ENCODE data around the gene PUS3.

GRCh38 chr11:125918140-125918840 is 15.3 kb upstream of the PUS3 start:
- TF ChIP-seq, protein P1, sequence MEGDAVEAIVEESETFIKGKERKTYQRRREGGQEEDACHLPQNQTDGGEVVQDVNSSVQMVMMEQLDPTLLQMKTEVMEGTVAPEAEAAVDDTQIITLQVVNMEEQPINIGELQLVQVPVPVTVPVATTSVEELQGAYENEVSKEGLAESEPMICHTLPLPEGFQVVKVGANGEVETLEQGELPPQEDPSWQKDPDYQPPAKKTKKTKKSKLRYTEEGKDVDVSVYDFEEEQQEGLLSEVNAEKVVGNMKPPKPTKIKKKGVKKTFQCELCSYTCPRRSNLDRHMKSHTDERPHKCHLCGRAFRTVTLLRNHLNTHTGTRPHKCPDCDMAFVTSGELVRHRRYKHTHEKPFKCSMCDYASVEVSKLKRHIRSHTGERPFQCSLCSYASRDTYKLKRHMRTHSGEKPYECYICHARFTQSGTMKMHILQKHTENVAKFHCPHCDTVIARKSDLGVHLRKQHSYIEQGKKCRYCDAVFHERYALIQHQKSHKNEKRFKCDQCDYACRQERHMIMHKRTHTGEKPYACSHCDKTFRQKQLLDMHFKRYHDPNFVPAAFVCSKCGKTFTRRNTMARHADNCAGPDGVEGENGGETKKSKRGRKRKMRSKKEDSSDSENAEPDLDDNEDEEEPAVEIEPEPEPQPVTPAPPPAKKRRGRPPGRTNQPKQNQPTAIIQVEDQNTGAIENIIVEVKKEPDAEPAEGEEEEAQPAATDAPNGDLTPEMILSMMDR (IDR thresholded peaks at IDR 0.05), result no peak
- TF ChIP-seq POLR2AphosphoS5 (IDR thresholded peaks at IDR 0.05), result no peak

Data from prostate gland (tissue), 2 donors.